Endothelial cell of umbilical vein (primary cell): Measurements from ENCODE around the gene EGFL7.

Source experiments
- CTCF ChIP-seq, 2 donors: IDR thresholded peaks; 1 replicate in 1 of 2; 2 replicates in 1 of 2; pipeline ENCODE4 v1.5.1; 2011; ENCODE audit warnings: low read length in 2 of 2, mild to moderate bottlenecking in 2 of 2, moderate library complexity in 2 of 2, control low read depth in 1 of 2, inconsistent platforms in 1 of 2, low read depth in 1 of 2; ENCODE audit not compliant: insufficient read depth in 1 of 2; ENCODE audit errors: extremely low read depth in 1 of 2
- EZH2 ChIP-seq: IDR thresholded peaks from 2 replicates; pipeline ENCODE4 v1.6.1; 2012; ENCODE audit warnings: borderline replicate concordance, low read depth, mild to moderate bottlenecking, moderate library complexity, low read length, inconsistent platforms; ENCODE audit not compliant: severe bottlenecking
- FOS ChIP-seq: IDR thresholded peaks from 2 replicates; pipeline ENCODE4 v1.6.1; 2011; ENCODE audit warnings: mild to moderate bottlenecking, low read length, moderate library complexity, borderline replicate concordance; ENCODE audit not compliant: insufficient read depth
- GATA2 ChIP-seq: IDR thresholded peaks from 2 replicates; pipeline ENCODE4 v1.7.0; 2011; ENCODE audit warnings: low read depth, mild to moderate bottlenecking, moderate library complexity, mixed read lengths, low read length; ENCODE audit not compliant: insufficient read length, insufficient read depth
- JUN ChIP-seq: IDR thresholded peaks from 2 replicates; pipeline ENCODE4 v1.6.1; 2011; ENCODE audit warnings: borderline replicate concordance, low read depth; ENCODE audit not compliant: insufficient read length, insufficient read depth
- MYC ChIP-seq: IDR thresholded peaks from one replicate; pipeline ENCODE4 v1.6.1; 2011; ENCODE audit warnings: mild to moderate bottlenecking, low read depth, low read length
- POLR2A ChIP-seq: IDR thresholded peaks from 2 replicates; pipeline ENCODE4 v1.6.1; 2012; ENCODE audit warnings: low read depth, mild to moderate bottlenecking, control low read depth, low read length
- POLR2AphosphoS5 ChIP-seq: IDR thresholded peaks from 2 replicates; pipeline ENCODE4 v1.6.1; 2012; ENCODE audit warnings: low read depth, mild to moderate bottlenecking, control low read depth, low read length, moderate library complexity; ENCODE audit not compliant: insufficient read depth

- TF ChIP-seq POLR2A (peak; percentile 82), CTCF (IDR thresholded peaks at IDR 0.05; ENCODE audit: extremely low read depth in 1 of 2, insufficient read depth in 1 of 2, low read depth in 1 of 2, low read length in 2 of 2) (no peak), FOS (no peak), JUN (no peak), EZH2 (no peak), POLR2AphosphoS5 (peak; percentile 62), MYC (no peak), GATA2 (no peak)
These were observed 1.5 kb downstream of the EGFL7 start for GRCh38 chr9:136664000-136664915.
